Neural crest cell (in vitro differentiated cells): Measurements from ENCODE around the gene EIF4E1B. TPM values are rescaled to one million over a fixed set of nuclear protein-coding genes. Genes with fewer than 3 reads are reported as not detected.
A peak's percentile ranks its signal among the peaks of the same experiment; 100 is the strongest.

Experiments used
- DNase-seq: peaks from one replicate; pipeline ENCODE4 v3.0.0; 2021; ENCODE audit warnings: low read depth, mixed read lengths, low spot score
- H3K27ac Mint-ChIP-seq: one replicate; pipeline ENCODE4 v1.8.0; 2021; ENCODE audit warnings: mild to moderate bottlenecking, mixed read lengths; ENCODE audit not compliant: unreplicated experiment
- H3K27me3 Mint-ChIP-seq: 2 replicates; pipeline ENCODE4 v1.8.0; 2021; ENCODE audit warnings: low read depth, mild to moderate bottlenecking, mixed read lengths
- H3K36me3 Mint-ChIP-seq: 2 replicates; pipeline ENCODE4 v1.8.0; 2021; ENCODE audit warnings: low read depth, mild to moderate bottlenecking, mixed read lengths
- H3K4me1 Mint-ChIP-seq: 2 replicates; pipeline ENCODE4 v1.8.0; 2021; ENCODE audit warnings: mixed read lengths
- H3K4me3 Mint-ChIP-seq: one replicate; pipeline ENCODE4 v1.8.0; 2021; ENCODE audit warnings: mild to moderate bottlenecking, mixed read lengths
- H3K9me3 Mint-ChIP-seq: 2 replicates; pipeline ENCODE4 v1.8.0; 2021; ENCODE audit warnings: mixed read lengths
- total RNA-seq: library from RNA; stranded (reverse); gene quantifications from 2 replicates; pipeline ENCODE4 v1.2.1, GENCODE V29; 2021
- TF ChIP-seq, protein P1 (sequence below): fragments of 200-600 bp; sonication (generic); conservative IDR thresholded peaks from 2 replicates; pipeline ENCODE4 v1.5.0; 2021; ENCODE audit warnings: antibody characterized with exemption, mild to moderate bottlenecking

Gene EIF4E1B
- total RNA-seq, 1 donor from 2014 or later, result not detected

DNA sequence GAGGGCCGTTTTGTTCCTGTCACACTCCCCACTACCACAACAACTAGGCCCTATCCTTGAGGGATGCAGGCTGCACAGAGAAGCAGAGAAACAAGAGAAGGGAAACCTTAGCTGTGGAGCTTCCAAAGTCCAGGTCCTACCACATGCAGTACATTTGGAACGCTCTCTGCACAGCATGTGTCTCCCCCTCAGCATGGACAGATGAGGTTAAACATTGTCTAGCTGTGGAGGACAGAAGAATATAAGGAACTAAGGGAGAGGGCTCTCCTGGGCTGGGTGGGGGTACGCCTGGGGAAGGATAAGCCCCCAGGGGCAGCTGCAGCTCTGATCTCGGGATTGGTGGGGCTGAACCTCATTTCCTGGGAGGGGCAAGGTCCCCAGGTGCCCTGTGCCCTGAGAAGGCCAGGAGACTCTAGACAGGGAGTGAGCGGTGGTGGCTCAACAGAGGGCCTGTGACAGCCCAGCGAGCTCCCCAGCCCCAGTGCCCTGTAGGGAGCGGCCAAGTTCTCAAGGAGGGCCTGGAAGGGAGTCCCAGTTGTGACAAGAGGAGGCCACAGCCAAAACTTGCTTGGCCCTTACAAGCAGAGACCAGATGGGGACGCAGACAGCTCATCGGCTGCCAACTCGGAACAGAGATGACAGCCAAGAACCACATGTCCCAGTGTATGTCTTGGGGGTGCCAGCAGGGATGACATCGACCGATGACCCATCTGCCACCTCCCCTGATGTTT is 46.9 kb downstream of the EIF4E1B start:
- peaks cover 8% of the 10 kb centered on the region for H3K27me3 Mint-ChIP-seq
- H3K4me1 Mint-ChIP-seq, result peaks cover 8% of the 10 kb centered on the region
- H3K9me3 Mint-ChIP-seq, result no peaks in the 10 kb centered on the region
- no peaks in the 10 kb centered on the region for H3K36me3 Mint-ChIP-seq
- no peak for DNase-seq
- TF ChIP-seq, protein P1, sequence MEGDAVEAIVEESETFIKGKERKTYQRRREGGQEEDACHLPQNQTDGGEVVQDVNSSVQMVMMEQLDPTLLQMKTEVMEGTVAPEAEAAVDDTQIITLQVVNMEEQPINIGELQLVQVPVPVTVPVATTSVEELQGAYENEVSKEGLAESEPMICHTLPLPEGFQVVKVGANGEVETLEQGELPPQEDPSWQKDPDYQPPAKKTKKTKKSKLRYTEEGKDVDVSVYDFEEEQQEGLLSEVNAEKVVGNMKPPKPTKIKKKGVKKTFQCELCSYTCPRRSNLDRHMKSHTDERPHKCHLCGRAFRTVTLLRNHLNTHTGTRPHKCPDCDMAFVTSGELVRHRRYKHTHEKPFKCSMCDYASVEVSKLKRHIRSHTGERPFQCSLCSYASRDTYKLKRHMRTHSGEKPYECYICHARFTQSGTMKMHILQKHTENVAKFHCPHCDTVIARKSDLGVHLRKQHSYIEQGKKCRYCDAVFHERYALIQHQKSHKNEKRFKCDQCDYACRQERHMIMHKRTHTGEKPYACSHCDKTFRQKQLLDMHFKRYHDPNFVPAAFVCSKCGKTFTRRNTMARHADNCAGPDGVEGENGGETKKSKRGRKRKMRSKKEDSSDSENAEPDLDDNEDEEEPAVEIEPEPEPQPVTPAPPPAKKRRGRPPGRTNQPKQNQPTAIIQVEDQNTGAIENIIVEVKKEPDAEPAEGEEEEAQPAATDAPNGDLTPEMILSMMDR, result no peak
- peak overlapping the region; percentile 57 for H3K27ac Mint-ChIP-seq
- H3K4me3 Mint-ChIP-seq, result no peak overlapping the region

DNA sequence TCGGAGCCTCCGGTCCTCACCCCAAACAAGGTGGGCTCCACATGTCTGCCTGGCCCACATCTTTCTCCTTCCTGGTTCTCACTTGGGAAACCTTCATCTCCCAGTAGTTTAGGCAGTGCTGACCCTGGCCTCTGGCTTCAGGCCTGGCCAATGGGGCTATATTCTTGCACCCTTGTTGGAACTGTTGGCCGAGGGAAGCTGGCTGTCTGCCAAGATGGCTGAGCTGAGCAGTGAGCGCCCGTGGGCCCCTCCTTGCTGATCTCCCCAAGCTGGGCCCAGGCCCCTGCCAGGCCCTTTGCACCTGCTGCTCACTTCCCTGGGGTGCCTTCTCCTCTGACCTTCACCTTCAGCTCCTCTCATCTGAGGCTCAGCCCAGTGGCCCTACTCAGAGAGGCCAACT is 48.1 kb downstream of the EIF4E1B start:
- Mint-ChIP-seq H3K27ac (no peak overlapping the region), H3K4me1 (peaks cover 6% of the 10 kb centered on the region), H3K9me3 (no peaks in the 10 kb centered on the region), H3K36me3 (no peaks in the 10 kb centered on the region), H3K4me3 (no peak overlapping the region), H3K27me3 (peaks cover 17% of the 10 kb centered on the region)
- no peak for DNase-seq
- TF ChIP-seq, protein P1, result no peak

DNA sequence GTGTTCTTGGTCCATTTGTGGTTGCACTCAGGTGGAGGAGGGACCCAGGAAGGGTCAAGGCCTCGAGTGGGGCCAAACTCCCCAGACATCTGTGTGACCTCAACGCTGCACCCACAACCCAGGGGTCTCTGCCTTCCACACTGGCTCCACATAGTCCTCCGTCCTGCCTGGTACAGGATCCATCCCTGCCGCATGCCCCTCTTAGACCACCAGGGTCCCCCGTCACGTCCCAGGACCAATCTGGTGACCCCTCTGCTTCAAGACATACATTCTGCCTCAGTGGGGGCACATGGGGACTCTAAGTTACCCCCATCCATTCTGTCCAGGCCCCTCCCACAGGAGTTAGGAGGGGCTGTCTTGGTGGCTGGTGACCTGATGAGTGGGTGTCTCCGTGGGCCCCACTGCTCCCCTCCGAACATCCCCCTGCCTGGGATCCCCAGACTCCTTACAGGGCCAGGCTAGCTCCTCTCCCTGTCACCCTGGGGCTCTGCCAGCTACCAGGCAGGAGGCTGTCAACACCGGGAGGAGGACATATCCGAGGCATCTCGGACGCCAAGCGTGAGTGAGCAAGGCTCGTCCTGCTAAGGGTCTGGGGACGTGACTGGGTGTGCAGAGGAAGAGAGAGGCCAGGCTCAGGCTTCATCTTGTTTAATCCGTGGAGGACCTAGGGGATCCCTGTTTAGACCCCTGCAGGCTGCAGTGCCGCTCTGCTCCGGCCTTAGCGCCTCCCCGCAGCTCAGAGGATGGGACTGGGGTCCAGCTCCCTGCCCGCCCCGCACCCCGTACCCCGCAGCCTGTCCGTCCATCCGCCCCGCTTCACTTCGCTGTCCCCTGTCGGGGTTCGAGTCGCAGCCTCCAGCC is 49.1 kb downstream of the EIF4E1B start:
- Mint-ChIP-seq H3K9me3 (no peaks in the 10 kb centered on the region), H3K27ac (no peak overlapping the region), H3K4me3 (no peak overlapping the region), H3K27me3 (peaks cover 25% of the 10 kb centered on the region), H3K4me1 (peaks cover 6% of the 10 kb centered on the region), H3K36me3 (no peaks in the 10 kb centered on the region)
- DNase-seq, result no peak
- TF ChIP-seq, protein P1, result no peak

DNA sequence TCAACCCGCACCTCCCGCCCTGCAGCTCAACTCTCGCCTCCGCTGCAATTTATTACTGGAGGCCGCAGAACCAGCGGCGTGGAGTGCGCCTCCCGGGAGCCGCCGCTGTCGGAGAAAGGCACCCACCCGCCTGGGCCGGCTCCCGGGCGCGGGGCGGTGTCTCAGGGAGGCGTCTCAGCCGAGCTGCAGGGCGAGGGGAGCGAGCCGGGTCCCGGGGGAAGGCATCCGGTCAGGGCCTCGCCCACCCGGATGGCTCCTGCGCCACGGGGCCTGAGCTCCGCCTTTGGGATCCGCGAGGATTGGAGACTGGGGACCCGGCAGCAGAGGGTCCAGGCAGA is 49.7 kb downstream of the EIF4E1B start:
- H3K4me1 Mint-ChIP-seq, result peaks cover 6% of the 10 kb centered on the region
- no peak overlapping the region for H3K27ac Mint-ChIP-seq

DNA sequence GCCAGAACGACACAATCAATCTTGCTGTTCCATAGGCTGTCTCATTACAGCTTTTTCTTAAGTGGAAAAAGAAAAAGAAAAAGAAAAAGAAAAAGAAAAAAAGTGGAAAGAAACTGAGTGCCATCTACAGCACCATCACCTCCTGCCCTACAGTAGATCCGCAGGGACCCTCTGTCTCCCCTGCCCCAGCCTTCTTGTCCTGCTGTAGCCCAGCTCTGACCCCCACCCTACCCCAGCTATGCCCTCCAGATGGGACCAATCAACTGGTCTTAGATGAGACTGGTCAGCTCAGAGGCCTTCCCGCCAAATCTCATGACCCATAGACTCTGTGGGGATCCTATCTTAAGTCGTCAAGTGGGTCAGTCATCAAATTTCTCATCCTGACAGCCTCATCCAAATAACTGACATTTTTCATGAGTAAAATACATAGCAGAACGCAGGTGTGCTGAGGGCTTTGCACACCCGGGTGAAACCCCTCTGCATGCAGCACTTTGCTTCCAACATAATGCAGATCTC is 51.6 kb downstream of the EIF4E1B start:
- TF ChIP-seq, protein P1, result no peak
- peaks cover 37% of the 10 kb centered on the region for H3K27me3 Mint-ChIP-seq
- H3K4me3 Mint-ChIP-seq, result no peak overlapping the region
- H3K4me1 Mint-ChIP-seq, result no peaks in the 10 kb centered on the region
- H3K36me3 Mint-ChIP-seq, result no peaks in the 10 kb centered on the region
- no peak for DNase-seq
- H3K27ac Mint-ChIP-seq, result no peak overlapping the region
- peaks cover 3% of the 10 kb centered on the region for H3K9me3 Mint-ChIP-seq

More for the DNA sequence above, 49.7 kb downstream of the EIF4E1B start:
- peaks cover 31% of the 10 kb centered on the region for H3K27me3 Mint-ChIP-seq
- TF ChIP-seq, protein P1, result no peak
- no peaks in the 10 kb centered on the region for H3K36me3 Mint-ChIP-seq
- peaks cover 2% of the 10 kb centered on the region for H3K9me3 Mint-ChIP-seq
- DNase-seq, result no peak
- H3K4me3 Mint-ChIP-seq, result no peak overlapping the region
